ENCODE data around the gene ZFAND3. TPM values are rescaled to one million over a fixed set of nuclear protein-coding genes. Genes with fewer than 3 reads are reported as not detected.

ZFAND3 gene
- total and polyA plus RNA-seq, 12 donors: 21.4 to 163 (median 46.3) TPM

GRCh38 chr6:38182426-38182825 lies 362.9 kb downstream of the ZFAND3 start:
- H3K27me3 ChIP-seq: no peaks in the 10 kb centered on the region
- H3K4me1 ChIP-seq (replicated peaks in 1 of 2): no peaks in the 10 kb centered on the region
- intact Hi-C loops (cut with DNase I): no loop called here
- no peak overlapping the region for H3K4me3 ChIP-seq
- 83 to 96% (median 92%) methylated on average over 5 to 6 of the region's 6 CpGs for WGBS, 4 donors
- H3K36me3 ChIP-seq (replicated peaks in 1 of 2): no peaks in the 10 kb centered on the region
- peak in 2 of 7 donors; percentile 13 to 41 for DNase-seq
- TF ChIP-seq POLR2A (IDR thresholded peaks at IDR 0.05) (no peak), CTCF (IDR thresholded peaks at IDR 0.05) (no peak)
- H3K27ac ChIP-seq: no peak overlapping the region
- no peaks in the 10 kb centered on the region for H3K9me3 ChIP-seq (replicated peaks in 1 of 3)

- peak in 2 of 7 donors; percentile 11 to 42 for DNase-seq
- H3K27me3 ChIP-seq: no peaks in the 10 kb centered on the region
Observed at GRCh38 chr6:38183856-38184584, 364.5 kb downstream of the ZFAND3 start.

GRCh38 chr6:38184585-38185080 lies 365.1 kb downstream of the ZFAND3 start:
- Histone ChIP-seq H3K4me3 (no peak overlapping the region), H3K36me3 (replicated peaks in 1 of 2) (no peaks in the 10 kb centered on the region), H3K27ac (no peak overlapping the region), H3K4me1 (replicated peaks in 1 of 2) (no peaks in the 10 kb centered on the region), H3K27me3 (no peaks in the 10 kb centered on the region), H3K9me3 (replicated peaks in 1 of 3) (no peaks in the 10 kb centered on the region)
- DNase-seq: peak in 2 of 7 donors; percentile 14 to 57
- 83 to 92% (median 89%) methylated on average over 11 of the region's 11 CpGs for WGBS, 4 donors
- intact Hi-C loops (cut with DNase I): no loop called here
- TF ChIP-seq CTCF (IDR thresholded peaks at IDR 0.05) (no peak), POLR2A (IDR thresholded peaks at IDR 0.05) (no peak)

More at GRCh38 chr6:38183856-38184584, 364.5 kb downstream of the ZFAND3 start:
- H3K27ac ChIP-seq: no peak overlapping the region
- H3K36me3 ChIP-seq (replicated peaks in 1 of 2): no peaks in the 10 kb centered on the region
- TF ChIP-seq CTCF (IDR thresholded peaks at IDR 0.05) (no peak), POLR2A (IDR thresholded peaks at IDR 0.05) (no peak)
- 84 to 99% (median 90%) methylated on average over 12 to 13 of the region's 13 CpGs for WGBS, 4 donors
- no peaks in the 10 kb centered on the region for H3K4me1 ChIP-seq (replicated peaks in 1 of 2)
- no peaks in the 10 kb centered on the region for H3K9me3 ChIP-seq (replicated peaks in 1 of 3)
- intact Hi-C loops (cut with DNase I): no loop called here
- H3K4me3 ChIP-seq: no peak overlapping the region

- DNase-seq: peak in 2 of 7 donors; percentile 10 to 48
- no peak overlapping the region for H3K27ac ChIP-seq
- 89 to 95% (median 93%) methylated on average over 6 of the region's 6 CpGs for WGBS, 4 donors
- intact Hi-C loops (cut with DNase I): no loop called here
- H3K4me3 ChIP-seq: no peak overlapping the region
- no peaks in the 10 kb centered on the region for H3K27me3 ChIP-seq
- no peaks in the 10 kb centered on the region for H3K4me1 ChIP-seq (replicated peaks in 1 of 2)
- H3K9me3 ChIP-seq (replicated peaks in 1 of 3): no peaks in the 10 kb centered on the region
- TF ChIP-seq CTCF (IDR thresholded peaks at IDR 0.05) (no peak), POLR2A (IDR thresholded peaks at IDR 0.05) (no peak)
- H3K36me3 ChIP-seq (replicated peaks in 1 of 2): no peaks in the 10 kb centered on the region
Observed at GRCh38 chr6:38185244-38185643, 365.7 kb downstream of the ZFAND3 start.

Data from adrenal gland (tissue), 12 donors.